NCI-H1105 treated with DMSO at 0.1 percent for 48 hours (cell line): ENCODE results near the gene IRF7.
"Not testable (repeated sequence)": the region's sequence is repeated elsewhere in the genome, so short reads cannot be mapped to it uniquely, and the experiment has no call there.

Experiments
- DNase-seq: peaks from one replicate; lab custom pipeline; 2025; lab: John Stamatoyannopoulos, UW

IRF7 gene

DNA sequence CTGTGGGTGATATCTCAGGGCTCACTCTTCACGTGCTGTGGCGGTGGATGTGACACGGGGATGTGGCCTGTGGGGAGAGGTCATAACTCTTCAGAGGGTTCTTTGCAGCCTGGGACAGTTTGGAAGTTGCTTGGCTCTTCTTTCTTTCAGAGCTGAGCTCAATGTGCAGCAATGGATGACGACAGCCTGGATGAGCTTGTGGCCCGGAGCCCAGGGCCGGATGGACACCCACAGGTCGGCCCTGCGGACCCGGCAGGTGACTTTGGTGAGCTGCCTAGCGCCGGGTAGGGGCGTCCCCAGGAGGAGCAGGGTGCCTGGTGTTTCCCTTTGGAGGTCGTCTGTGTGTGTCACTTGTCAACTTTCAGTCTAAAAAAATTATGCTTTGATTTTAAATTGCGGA lies 34.4 kb downstream of the IRF7 start:
- no peak for DNase-seq

DNA sequence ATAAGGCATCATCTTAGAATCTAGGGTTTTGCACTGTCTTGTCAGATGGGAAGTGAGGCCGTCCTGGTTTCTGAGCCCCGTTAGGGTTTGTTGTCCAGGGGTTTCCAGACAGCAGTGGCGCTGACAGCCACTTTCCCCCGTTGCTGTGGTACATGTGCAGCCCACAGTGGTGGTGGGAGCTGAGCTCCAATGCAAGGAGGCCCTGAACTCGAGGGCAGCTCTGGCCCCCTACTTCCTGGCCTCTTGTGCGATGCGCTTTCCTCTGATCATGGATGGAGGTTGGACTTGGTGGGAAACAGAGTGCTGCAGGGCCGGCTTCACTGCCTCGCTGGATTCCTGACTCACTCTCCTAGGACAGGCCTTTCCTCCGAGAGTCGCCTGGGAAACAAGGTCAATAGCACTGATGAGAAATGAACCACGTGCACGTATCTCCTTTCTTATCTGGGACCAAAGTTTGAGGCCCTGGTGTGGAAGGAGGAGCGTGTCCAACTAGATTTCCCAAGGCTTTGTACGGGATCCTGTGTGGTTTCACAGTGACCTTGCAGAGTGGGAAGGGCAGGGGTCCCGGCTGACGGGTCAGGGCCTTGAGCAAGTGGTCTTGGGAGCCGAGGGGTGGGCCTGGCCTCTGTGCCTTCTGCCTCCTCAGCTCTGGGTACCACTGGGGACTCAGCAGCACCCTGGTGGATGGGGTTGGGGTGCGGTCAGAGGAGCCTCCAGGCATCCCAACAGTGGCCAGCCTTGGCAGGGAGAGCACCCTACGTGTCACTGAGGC lies 35.7 kb downstream of the IRF7 start:
- DNase-seq, result no peak

DNA sequence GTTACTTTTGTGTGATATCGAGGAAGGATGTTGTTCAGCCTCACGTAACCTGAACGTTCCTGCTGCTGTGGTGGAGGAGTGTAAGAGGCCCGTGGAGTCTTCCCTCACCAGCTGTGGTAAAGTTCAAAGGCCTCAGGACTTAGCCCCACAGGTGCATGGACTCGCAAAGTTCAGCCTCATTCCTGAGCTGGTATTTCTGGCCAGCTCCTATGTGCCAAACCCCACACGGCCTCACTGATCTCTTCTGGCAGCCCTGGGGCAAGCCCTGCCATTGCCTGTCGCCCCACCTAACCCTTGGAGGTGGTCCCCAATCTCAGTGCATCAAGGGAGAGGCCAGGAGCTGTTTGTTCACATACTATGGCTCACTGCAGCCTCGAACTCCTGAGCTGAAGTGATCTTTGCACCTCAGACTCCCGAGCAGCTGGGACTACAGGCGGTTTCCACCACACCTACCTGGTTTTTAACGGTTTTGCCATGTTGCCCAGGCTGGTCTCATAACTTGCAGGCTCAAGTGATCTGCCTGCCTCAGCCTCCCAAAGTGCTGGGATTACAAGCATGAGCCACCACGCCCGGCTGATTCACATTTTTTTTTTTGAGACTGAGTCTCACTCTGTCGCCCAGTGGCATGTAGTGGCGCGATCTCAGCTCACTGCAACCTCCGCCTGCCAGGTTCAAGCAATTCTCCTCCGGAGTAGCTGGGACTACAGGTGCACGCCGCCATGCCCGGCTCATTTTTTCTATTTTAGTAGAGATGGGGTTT lies 37.3 kb downstream of the IRF7 start:
- DNase-seq, result no peak

DNA sequence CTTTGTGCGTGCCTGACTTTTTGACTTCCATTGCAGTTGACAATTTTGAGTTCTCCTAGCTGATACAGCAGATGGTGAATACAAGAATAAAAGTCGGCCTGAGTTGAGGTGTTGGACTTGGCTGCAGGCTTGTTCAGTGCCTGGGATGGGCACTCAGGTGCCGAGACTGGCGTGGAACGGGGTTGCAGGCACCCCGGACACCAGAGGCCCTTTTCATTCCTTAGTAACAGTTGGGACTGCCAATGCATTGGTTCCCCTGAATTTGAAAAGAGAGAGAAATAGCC lies 38.2 kb downstream of the IRF7 start:
- no peak for DNase-seq

DNA sequence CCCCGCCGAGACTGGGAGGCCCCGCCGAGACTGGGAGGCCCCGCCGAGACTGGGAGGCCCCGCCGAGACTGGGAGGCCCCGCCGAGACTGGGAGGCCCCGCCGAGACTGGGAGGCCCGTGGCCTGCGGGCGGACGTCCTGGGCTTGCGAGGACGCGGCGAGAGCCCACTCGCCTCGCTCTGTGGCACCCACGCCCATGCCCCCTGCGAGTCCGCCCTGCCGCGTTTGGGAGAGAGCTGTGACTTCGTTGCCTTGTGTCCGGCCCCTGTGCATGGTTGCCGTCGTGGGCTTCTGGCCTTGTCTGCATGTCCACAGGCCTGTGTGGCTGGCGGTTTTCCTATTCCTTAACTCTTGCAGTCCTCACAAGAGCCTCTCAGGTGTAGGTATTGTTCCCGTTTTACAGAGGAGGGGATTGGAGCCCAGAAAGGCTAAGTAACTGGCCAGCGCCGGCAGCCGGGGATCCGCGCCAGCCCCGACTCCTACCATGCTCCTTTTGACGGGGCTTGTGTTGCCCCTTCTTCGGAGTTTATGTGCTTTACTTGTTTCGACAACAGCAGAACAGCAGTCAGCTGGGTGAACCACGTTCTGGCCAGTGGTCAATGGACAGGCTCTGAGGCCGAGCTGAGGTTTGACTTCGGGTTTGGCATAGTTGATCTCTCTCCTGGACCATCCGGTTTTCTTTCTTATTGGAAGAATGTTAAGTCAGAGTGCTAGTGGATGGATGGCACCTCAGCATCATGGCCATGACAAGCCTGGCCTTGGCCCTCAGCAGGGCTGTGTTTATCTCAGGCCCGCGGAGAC lies 38.7 kb downstream of the IRF7 start:
- DNase-seq, result no peak

DNA sequence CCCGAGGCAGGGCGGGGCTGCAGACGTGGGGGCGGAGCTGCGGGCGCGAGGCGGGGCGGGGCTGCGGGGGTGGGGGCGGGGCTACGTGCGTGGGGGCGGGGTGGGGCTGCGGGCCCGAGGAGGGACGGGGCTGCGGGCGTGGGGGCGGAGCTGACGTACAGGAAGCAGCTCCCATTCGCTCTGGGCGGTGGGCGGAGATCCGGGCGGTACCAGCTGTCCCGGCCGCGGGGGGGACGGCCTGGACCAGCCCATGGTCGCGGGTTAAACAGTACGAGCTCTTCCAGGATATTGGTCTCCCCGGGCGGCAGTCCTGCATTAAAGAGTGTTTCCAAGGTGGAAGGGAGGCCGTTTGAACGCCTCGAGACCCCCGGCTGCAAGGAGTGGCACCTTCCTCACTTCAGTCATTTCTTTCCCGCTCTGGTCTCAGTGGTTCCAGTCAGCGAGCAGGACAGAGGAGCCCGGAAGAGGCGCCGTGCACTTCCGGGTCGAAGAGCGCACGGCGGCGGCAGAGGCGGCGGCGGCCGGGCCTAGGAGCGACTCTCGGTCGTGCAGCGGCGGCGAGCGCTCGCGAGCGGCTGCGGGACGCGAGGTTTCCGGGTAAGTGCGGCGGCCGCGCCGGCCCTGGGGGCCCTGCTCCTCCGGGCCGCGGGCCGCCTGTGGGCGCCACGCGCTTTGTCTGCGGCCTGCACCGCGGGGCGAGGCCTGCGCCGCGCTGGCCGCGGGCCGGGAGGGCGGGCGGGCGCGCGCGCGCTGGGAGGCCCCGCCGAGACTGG lies 39.6 kb downstream of the IRF7 start, which contains the start of gene PHRF1:
TSS of gene PHRF1 (plus strand) at position 475 of the 773 bp plus-strand sequence. CDS start 5,043 bp downstream, outside the sequence.
- DNase-seq, result peak; percentile 95

DNA sequence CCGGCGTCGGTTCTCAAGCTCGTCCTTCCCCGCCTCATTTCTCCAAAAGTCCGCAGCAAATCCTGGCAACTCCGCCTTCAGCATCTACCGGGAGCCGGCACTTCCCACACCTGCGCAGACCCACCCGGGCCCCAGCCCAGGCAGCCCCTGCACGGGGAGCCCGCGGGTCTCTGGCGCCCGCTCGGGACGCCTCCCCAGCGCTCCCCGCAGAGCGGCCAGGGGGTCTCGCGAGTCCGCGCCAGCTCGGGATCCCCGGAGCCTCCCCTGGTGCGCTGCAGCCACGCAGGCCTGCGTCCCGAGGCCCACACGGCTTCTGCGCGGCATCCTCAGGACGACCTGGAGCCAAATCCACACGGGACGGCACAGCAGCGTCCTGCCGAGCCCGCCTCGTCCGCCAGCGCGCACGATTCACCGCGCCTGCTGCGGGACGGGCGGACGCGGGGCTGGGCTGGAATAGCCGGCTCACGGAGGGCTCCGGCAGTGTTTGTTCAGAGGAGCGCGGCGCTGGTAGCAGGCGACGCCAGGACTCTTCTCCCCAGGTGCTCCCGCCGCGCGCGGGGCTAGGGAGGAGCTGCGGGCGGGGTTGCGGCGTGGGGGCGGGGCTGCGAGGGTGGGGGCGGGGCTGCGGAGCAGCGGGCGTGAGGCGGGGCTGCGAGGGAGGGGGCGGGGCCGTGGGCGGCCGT lies 40.3 kb downstream of the IRF7 start:
- DNase-seq, result peak; percentile 79

DNA sequence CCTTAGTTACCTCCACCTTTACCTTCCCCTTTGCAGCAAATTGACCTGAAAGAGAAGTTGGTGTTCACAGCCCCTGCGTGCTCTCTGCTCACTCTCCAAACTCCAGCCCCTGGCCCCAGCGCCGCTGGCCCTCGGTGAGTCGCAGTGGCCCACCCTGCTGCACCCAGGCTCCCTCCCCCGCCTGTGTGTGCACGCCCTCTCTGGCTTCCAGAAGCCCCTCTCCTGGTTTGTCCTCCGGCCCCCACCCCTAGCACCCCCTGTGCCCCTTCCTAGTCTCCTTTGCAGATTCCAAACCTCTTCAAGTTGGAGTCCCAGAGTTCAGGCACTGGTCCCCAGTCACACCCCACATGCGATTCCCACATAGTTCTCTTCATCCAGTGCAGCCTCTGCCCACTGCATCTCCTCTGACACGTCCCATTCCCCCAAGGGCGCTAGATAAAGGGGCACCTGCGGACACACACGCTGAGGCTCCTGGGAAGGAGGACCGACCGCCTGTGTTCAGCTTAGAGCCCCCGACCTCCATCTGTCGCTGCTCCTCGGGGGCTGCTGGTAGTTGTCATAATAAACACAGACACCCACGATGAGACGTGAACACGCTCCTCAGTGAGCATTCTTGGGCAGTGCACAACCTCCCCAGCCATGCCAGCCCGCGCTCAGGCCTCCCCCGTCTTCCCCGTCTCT lies 41.0 kb downstream of the IRF7 start:
- no peak for DNase-seq

DNA sequence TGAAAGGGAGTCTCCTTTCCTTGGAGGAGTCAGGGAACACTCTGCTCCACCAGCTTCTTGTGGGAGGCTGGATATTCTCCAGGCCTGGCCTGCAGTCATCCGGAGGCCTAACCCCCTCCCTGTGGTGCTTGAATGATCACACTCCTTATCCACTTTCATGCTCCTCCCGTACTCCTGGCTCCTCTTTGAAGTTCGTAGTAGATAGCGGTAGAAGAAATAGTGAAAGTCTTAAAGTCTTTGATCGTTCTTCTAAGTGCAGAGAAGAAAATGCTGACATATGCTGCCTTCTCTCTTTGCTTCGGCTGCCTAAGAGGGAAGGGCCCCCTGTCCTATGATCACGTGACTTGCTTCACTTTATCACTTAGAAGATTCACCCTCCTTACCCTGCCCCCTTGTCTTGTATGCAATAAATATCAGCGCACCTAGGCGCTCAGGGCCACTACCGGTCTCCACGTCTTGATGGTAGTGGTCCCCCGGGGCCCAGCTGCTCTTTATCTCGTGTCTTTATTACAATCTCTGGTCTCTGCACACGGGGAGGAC lies 41.6 kb downstream of the IRF7 start:
- DNase-seq, result not testable (repeated sequence)

DNA sequence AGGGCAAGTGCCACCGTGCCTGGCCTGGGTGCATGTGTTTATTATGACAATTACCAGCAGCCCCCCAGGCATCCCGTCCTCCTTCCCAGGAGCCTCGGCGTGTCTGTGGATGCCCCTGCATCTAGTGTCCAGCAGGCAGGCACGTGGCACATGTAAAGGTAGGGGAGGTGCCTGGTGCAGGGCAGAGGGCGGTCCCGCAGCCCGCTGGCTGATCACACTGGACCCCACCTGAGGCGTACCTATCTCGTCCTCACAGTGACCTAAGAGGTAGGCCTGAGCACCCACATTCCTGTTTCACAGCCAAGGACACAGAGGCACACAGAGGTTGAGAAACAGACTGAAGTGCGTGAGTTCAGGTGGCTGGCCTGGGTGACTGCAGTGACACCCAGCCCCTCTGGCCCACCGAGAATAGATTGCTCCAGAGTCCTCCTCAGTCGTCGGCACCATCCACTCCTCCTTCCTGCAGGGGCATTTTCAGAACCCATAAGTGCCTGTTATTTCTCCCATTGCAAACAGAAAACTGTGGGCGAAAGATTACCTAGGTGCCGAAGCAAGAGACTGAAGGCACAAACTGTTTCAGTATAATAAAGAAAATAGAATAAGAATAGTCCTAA lies 42.5 kb downstream of the IRF7 start:
- DNase-seq, result no peak

DNA sequence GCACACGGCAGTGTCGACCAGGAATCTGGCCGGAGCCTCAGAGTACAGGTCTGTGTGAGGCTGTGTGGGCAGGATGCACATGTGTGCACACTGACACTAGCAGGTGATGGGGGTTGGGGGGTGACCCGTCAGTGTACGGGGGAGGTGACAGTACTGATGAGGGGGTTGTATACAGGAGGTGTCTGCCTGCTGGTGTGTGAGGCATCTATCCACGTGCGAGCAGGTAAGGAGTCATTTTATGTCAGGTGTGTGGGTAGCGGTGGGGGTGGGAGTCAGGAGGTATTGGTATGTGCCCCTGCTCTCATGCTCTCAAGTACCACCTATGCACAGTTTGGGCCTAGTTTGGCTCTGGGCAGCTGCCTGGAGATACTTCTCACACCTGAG lies 44.0 kb downstream of the IRF7 start:
- DNase-seq, result no peak

DNA sequence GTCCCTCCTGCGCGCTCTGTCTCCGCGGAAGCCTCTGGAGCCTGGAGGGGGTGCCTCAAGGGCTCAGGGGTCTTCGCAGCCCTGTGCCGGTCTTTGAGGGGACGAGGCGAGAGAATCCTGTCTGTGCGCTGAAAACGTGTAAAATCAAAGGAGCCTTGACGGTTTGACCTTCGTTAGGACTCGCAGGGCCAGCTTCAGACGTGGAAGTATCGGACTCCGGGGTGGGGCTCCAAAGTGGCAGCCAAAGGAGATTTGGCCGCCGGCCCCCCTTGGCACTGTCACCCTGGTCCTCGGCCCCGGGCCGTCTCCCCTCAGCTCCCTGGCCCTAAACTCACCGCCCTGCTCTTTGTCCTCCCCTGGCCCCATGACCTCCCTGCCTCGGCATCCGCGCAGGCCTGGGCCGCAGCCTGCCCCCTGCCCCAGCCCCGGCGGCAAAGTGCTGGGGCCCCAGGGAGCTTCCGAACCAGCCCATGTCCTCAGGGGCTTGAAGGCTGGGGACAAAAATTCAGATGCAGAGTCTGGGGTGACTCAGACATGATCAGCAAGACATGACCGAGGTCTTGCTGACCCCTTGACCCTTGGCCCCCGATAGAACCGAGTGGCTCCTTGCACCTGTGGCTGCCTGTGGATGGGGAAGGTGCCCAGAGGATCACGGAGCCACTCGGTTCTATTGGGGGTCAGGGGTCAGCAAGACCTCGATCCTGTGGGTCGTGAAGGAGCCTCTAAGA lies 46.4 kb downstream of the IRF7 start:
- DNase-seq, result no peak

DNA sequence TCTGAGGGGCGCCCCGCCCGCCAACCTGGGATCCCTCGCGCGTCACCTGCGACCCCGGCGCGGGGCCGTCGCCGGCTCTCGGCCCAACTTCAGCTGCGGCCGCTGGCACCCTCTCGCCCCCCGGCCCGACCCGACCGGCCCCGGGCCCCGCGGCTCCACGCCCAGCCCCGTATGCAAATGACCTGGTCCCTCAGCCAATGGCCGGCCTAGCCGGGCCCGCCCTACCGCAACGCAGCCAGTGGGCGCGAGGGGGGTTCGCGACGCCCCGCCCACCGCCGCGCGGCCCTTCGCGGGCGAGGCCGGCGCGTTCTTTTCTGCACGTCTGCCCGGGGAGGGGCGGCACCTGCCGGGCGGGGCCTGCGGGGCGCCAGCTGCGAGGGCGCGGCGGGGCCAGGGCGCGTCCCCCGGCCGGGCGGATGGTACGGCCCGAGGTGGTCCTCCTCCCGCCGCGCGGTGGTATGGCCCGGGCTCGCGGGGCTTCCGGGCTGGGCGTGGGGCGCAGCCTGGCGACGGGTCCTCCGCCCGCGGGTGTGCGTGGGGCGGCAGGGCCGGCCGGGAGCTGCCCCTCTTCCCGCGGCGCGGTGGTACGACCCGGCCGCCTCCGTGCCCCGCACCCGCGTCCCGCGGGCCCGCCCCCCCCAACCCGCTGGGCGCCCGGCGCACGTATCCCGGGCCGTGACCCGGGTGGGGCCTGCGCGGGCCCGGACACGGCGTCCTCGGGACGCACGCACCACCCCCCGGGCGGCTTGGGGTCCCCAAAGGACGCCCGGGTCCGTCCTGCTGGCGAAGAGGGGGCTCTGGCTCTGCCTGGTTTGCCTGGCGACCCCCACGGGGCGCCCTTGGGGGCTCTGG lies 47.2 kb downstream of the IRF7 start:
- peak; percentile 92 for DNase-seq

DNA sequence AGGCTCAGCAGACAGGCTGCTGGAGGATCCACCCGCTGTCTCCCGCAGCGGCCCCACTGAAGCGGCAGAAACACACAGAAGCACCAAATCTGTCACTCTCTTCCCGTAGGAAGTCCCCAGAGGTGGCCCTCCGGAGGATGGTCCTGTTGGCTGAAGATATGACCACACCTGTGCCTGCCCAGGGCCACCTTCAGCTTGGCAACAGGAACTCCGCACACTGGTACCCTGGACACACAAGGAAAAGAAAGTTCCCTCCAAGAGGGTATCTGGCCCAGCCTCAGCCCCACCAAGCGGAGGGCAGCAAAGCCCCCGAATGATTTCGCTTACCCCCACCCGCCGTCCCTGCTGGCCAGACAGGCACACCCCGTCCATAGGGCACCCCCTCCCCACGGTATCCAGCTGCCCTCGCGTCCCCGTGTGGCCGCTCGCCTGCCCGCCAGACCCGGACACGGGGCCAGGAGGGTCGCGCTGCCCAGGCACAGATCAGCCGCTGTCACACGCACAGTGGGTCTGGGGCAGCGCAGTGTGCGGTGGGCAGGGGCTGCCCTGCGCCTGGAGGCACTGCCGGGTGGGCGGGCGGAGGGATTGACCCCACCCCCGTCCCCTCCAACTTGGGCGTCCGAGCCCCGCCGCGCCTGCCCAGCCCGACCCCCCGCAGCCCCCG lies 48.0 kb downstream of the IRF7 start:
- DNase-seq, result peak; percentile 40

DNA sequence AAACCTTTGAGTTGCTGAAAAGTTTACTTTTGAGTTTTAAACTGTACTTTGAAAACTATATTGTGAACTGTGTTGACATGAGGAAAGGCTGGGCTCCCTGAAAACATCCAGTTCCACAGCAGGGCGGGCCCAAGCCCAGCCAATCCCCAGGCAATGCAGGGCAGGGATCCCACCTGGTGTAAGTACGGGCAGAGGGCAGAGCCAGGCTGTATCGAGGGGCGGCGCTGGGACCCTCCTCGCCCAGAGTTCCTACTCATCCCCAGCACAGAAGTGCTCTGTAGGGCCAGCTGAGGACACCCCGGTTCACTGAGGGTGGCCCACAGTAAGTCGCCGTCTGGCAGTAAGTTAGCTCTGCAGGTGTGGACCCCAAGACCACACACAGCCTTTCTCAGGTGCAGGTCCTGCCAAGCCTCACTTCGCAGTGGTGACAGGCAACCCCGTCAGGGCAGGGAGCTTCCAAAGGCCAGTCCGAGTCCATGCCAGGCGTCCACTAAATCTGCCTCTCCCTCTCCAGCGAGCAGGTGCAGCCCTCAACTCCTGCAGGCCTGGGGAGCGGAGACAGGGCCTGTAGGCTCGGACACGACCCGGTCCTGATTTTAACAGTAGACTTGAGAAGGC lies 48.6 kb downstream of the IRF7 start:
- DNase-seq, result no peak

DNA sequence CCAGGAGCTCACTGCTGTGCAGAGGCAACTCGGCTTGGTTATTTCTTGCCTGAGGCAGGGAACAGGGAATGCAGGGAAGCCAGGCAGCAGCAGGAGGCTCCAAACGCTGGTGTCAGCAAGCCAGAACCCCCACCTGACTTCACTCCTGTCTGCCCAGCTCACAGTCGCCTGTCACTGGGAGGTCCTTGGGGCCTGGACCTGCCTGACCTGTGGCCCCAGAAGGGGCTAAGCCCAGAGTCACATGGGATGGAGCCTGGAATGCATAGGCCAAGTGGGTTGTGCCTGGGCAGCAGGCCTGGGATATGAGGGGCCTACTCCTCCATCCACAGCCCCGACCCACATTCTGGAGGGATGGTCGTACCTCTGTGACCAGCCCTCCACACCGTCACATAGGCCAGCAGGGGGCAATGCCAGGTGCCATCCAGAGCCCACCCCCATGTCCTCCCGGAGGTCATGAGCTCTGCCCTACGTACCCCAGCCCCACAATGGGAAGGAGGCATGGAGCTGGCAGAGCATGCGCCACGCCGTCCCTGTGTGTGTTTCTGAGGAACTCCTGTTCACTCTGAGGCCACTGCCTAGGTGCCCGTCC lies 49.7 kb downstream of the IRF7 start:
- no peak for DNase-seq
